Right lobe of liver (tissue), 6 donors: ENCODE measurements around the gene FAM3A. TPM values are rescaled to one million over a fixed set of nuclear protein-coding genes. Genes with fewer than 3 reads are reported as not detected.
A peak's percentile ranks its signal among the peaks of the same experiment; 100 is the strongest.

ENCODE experiments used
- ATAC-seq, 4 donors: fragments of 200-7000 bp; cut with Tn5 transposase; one replicate each; pipeline ENCODE4 v1.9.1; 2020; ENCODE audit warnings: mild to moderate bottlenecking in 4 of 4, moderate library complexity in 4 of 4
- DNase-seq, 3 donors: peaks; one replicate each; pipeline ENCODE4 v3.0.0-alpha.2; 2020
- H3K27ac ChIP-seq, 3 donors: fragments of 200-600 bp; one replicate each; pipeline ENCODE4 v1.8.0; 2022
- H3K27me3 ChIP-seq, 2 donors: fragments of 200-600 bp; one replicate each; pipeline ENCODE4 v1.8.0; 2022
- H3K36me3 ChIP-seq, 4 donors: fragments of 200-600 bp; sonication (generic) in 1 of 4; one replicate each; pipeline versions ENCODE4 v1.5.1 to v1.8.0; 2017 to 2022; ENCODE audit warnings: control low read depth in 1 of 4
- H3K4me1 ChIP-seq, 4 donors: fragments of 200-600 bp; sonication (generic) in 1 of 4; one replicate each; pipeline versions ENCODE4 v1.5.1 to v1.8.0; 2017 to 2022; ENCODE audit warnings: control low read depth in 1 of 4
- H3K4me3 ChIP-seq, 3 donors: fragments of 200-600 bp; one replicate each; pipeline ENCODE4 v1.8.0; 2022
- H3K9me3 ChIP-seq, 4 donors: fragments of 200-600 bp; sonication (generic) in 1 of 4; one replicate each; pipeline versions ENCODE4 v1.5.1 to v1.8.0; 2017 to 2022; ENCODE audit warnings: control low read depth in 1 of 4
- CTCF ChIP-seq, 4 donors: fragments of 200-600 bp in 3 of 4; fragments of 450-650 bp in 1 of 4; IDR thresholded peaks; one replicate each; pipeline versions ENCODE4 v1.5.1 to v1.8.0; 2016 to 2022; ENCODE audit warnings: antibody characterized with exemption in 4 of 4, mild to moderate bottlenecking in 2 of 4
- POLR2A ChIP-seq: fragments of 450-650 bp; IDR thresholded peaks from one replicate; pipeline ENCODE4 v1.6.1; 2017; ENCODE audit warnings: antibody characterized with exemption, mild to moderate bottlenecking
- WGBS: methylation state at CpG from one replicate; pipeline ENCODE4 v1.1.6; 2018; ENCODE audit warnings: low coverage, low lambda C conversion rate; ENCODE audit not compliant: insufficient coverage; ENCODE audit errors: missing lambda C conversion rate; 5-methylcytosine and 5-hydroxymethylcytosine counted together
- intact Hi-C, 2 donors: fragments of 100-400 bp; cut with DNase I; formaldehyde crosslinking; loops; one replicate each; pipeline versions ENCODE4 v1.11.2 to v1.14.1; 2022
- total RNA-seq, 6 experiments: library from RNA; depleted of rRNA in 2 of 6; stranded (reverse); fragments of >200 nt in 2 of 6; fragmentation: NEBNext Ultra II Directional in 3 of 6; extraction: Animal tissue kit (Norgen Biotek cat#: 25700) in 3 of 6; gene quantifications; one replicate each; pipeline versions ENCODE4 v1.1.0 to v1.2.4, GENCODE V29; 2016 to 2023
- donor health status: DM: no; HTN: yes; CAD: no.
- donor health status: DM: no; HTN: no; CAD: no.
- donor health status: DM: no; HTN: no; CAD: no.
- donor health status: DM: no; HTN: yes; CAD: no.
- donor health status: DM: no; HTN: yes; CAD: no.

The FAM3A gene
- total RNA-seq, 6 experiments from 2014 or later, result 23.5 to 44.2 (median 34.9) TPM

GRCh38 chrX:154545673-154546274 lies 29.7 kb upstream of the FAM3A start:
- no peak for DNase-seq
- 87% methylated on average over 3 of the region's 17 CpGs for WGBS

GRCh38 chrX:154542723-154543424 lies 26.8 kb upstream of the FAM3A start:
- peak overlapping the region; percentile 13 to 54 (median 47) for H3K4me3 ChIP-seq
- ATAC-seq (peak; percentile 5 to 23 (median 9)), DNase-seq (peak in 2 of 3 donors; percentile 64 to 74)
- no peaks in the 10 kb centered on the region for H3K27me3 ChIP-seq
- intact Hi-C loops, result no loop called here
- peak overlapping the region; percentile 61 to 75 (median 70) for H3K27ac ChIP-seq
- no peaks in the 10 kb centered on the region for H3K9me3 ChIP-seq
- no peaks in the 10 kb centered on the region for H3K36me3 ChIP-seq
- TF ChIP-seq POLR2A, result peak; percentile 37
- TF ChIP-seq CTCF (IDR thresholded peaks at IDR 0.05), result no peak
- WGBS, result 30% methylated on average over 12 of the region's 20 CpGs
- H3K4me1 ChIP-seq, result peaks cover 0 to 28% (median 0%) of the 10 kb centered on the region in 4 donors

More at GRCh38 chrX:154545673-154546274, 29.7 kb upstream of the FAM3A start:
- ATAC-seq, result no peak
- H3K27me3 ChIP-seq, result no peaks in the 10 kb centered on the region
- no peak overlapping the region for H3K27ac ChIP-seq
- intact Hi-C loops, result no loop called here
- no peaks in the 10 kb centered on the region for H3K36me3 ChIP-seq
- TF ChIP-seq CTCF (IDR thresholded peaks at IDR 0.05) (no peak), POLR2A (no peak)
- peaks cover 0 to 32% (median 0%) of the 10 kb centered on the region in 4 donors for H3K4me1 ChIP-seq
- no peaks in the 10 kb centered on the region for H3K9me3 ChIP-seq
- H3K4me3 ChIP-seq, result peak overlapping the region in 2 of 3 donors; percentile 65 to 68

- no peaks in the 10 kb centered on the region for H3K27me3 ChIP-seq
- TF ChIP-seq CTCF (IDR thresholded peaks at IDR 0.05) (no peak), POLR2A (no peak)
- intact Hi-C loops, result no loop called here
- H3K36me3 ChIP-seq, result no peaks in the 10 kb centered on the region
- H3K27ac ChIP-seq, result peak overlapping the region; percentile 61 to 75 (median 70)
- H3K4me1 ChIP-seq, result peaks cover 0 to 28% (median 0%) of the 10 kb centered on the region in 4 donors
- ATAC-seq (peak; percentile 43 to 68 (median 52)), DNase-seq (peak; percentile 80 to 83 (median 82))
- peak overlapping the region; percentile 33 to 54 (median 47) for H3K4me3 ChIP-seq
- no peaks in the 10 kb centered on the region for H3K9me3 ChIP-seq
- WGBS, result 28% methylated on average over 10 of the region's 12 CpGs
Measured at GRCh38 chrX:154541896-154542722, 26.1 kb upstream of the FAM3A start.

- intact Hi-C loops, result no loop called here
- WGBS, result 27% methylated on average over 2 of the region's 5 CpGs
- peak overlapping the region; percentile 33 to 54 (median 47) for H3K4me3 ChIP-seq
Measured at GRCh38 chrX:154541589-154541895, 25.5 kb upstream of the FAM3A start.

More at GRCh38 chrX:154541589-154541895, 25.5 kb upstream of the FAM3A start:
- DNase-seq, result no peak
- Histone ChIP-seq H3K27ac (peak overlapping the region; percentile 47 to 75 (median 70)), H3K9me3 (no peaks in the 10 kb centered on the region), H3K4me1 (peaks cover 0 to 28% (median 0%) of the 10 kb centered on the region in 4 donors), H3K27me3 (no peaks in the 10 kb centered on the region), H3K36me3 (no peaks in the 10 kb centered on the region)
- no peak for ATAC-seq
- TF ChIP-seq POLR2A (no peak), CTCF (IDR thresholded peaks at IDR 0.05) (no peak)
